ENCODE data around the gene KCNQ4. TPM values are rescaled to one million over a fixed set of nuclear protein-coding genes. Genes with fewer than 3 reads are reported as not detected.

The KCNQ4 gene
- total and polyA plus RNA-seq, 2 of the 13 experiments (the other 11 are each of a cell fraction or from before 2014, with no cell fraction given) = 0.02 to 0.09 TPM

- no peak for TF ChIP-seq AKNA (CRISPR knock-in tag; IDR thresholded peaks at IDR 0.05; ENCODE audit: borderline replicate concordance)
- no peak for TF ChIP-seq PTBP1 (IDR thresholded peaks at IDR 0.05; ENCODE audit: low read depth, low read length, poor library complexity, severe bottlenecking)
- no peak for TF ChIP-seq HDAC6 (IDR thresholded peaks at IDR 0.05; ENCODE audit: low read depth, low read length)
- TF ChIP-seq ZXDC (CRISPR knock-in tag; IDR thresholded peaks at IDR 0.05) = no peak
- TF ChIP-seq ZNF143 (CRISPR knock-in tag; IDR thresholded peaks at IDR 0.05) = no peak
- no peak for TF ChIP-seq ZNF772 (CRISPR knock-in tag; IDR thresholded peaks at IDR 0.05)
- no peak for TF ChIP-seq MAFK (conservative IDR thresholded peaks at IDR 0.05 in 1 of 2, IDR thresholded peaks at IDR 0.05 in 1 of 2; ENCODE audit: low read length in 2 of 2)
- TF ChIP-seq RBFOX2 (IDR thresholded peaks at IDR 0.05; ENCODE audit: low read depth, low read length) = no peak
- TF ChIP-seq ZMYM2 (CRISPR knock-in tag; IDR thresholded peaks at IDR 0.05) = peak; percentile 23; the same call in 1 of the 2 replicates
- TF ChIP-seq ZNF44 (CRISPR knock-in tag; IDR thresholded peaks at IDR 0.05) = no peak
- peak; percentile 20; the same call in 1 of the 2 replicates for TF ChIP-seq SALL1 (CRISPR knock-in tag; IDR thresholded peaks at IDR 0.05)
- TF ChIP-seq ZSCAN12 (CRISPR knock-in tag; IDR thresholded peaks at IDR 0.05) = no peak
- no peak for TF ChIP-seq RAD51 (IDR thresholded peaks at IDR 0.05; ENCODE audit: borderline replicate concordance)
- TF ChIP-seq NFIC (IDR thresholded peaks at IDR 0.05; ENCODE audit: low read length) = peak; percentile 81; the same call in 1 of the 2 replicates
- TF ChIP-seq ZNF773 (CRISPR knock-in tag; IDR thresholded peaks at IDR 0.05; ENCODE audit: borderline replicate concordance) = no peak
- no peak for TF ChIP-seq PHF8 (CRISPR knock-in tag; IDR thresholded peaks at IDR 0.05)
- no peak for TF ChIP-seq ZNF574 (CRISPR knock-in tag; IDR thresholded peaks at IDR 0.05)
- peak; percentile 52; the same call in 1 of the 2 replicates for TF ChIP-seq TBX2 (CRISPR knock-in tag; IDR thresholded peaks at IDR 0.05; ENCODE audit: borderline replicate concordance)
- TF ChIP-seq MEIS2 (CRISPR knock-in tag; IDR thresholded peaks at IDR 0.05) = 0 out of 2 replicates have a peak, but pooled peaks have one; percentile 37
- no peak for TF ChIP-seq ZNF207 (IDR thresholded peaks at IDR 0.05; ENCODE audit: borderline replicate concordance)
Measured at GRCh38 chr1:40758578-40759343, 24.8 kb upstream of the KCNQ4 start (continued).

Measured in HepG2 (cell line).